Measurements from ENCODE around the gene DGCR8.

DGCR8 gene

DNA sequence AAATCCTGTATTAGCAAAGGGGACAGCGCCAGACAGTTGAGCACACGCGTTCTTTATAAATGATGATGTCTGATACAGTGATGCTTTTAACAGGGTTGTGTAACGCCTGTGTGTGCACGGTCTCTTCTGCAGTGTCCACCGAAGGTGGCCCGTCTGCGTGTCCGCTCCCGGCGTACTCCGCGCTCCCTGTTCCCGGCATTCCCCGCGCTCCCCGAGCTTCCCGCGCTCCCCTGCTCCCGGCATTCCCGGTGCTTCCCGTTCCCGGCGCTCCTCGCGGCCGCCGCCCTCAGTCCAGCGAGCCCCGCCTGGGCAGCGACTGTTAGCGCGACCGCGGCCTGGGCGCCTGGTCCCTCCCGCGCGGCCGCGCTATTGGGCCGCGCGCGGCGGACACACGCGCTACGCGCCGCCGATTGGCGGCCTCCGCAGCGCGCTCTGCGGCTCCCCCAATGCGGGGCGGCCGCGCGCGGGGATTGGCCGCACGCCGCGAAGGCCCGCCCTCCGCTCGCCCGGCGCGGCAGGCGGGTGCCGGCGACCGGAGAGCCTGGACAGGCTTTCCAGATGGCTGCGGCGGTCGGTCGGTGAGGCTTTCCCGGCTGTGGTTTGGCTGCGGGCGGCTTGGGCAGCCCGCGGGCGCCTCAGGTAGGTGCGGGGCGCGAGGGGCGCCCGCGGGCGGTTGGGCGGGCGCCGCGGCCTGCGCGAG is at the start of gene DGCR8:
Gene DGCR8 (plus strand): TSS at position 497 of the 700 bp plus-strand sequence. CDS start 5,723 bp downstream, outside the sequence.
- peak; percentile 37 for DNase-seq (ENCODE audit: low read depth)

DNA sequence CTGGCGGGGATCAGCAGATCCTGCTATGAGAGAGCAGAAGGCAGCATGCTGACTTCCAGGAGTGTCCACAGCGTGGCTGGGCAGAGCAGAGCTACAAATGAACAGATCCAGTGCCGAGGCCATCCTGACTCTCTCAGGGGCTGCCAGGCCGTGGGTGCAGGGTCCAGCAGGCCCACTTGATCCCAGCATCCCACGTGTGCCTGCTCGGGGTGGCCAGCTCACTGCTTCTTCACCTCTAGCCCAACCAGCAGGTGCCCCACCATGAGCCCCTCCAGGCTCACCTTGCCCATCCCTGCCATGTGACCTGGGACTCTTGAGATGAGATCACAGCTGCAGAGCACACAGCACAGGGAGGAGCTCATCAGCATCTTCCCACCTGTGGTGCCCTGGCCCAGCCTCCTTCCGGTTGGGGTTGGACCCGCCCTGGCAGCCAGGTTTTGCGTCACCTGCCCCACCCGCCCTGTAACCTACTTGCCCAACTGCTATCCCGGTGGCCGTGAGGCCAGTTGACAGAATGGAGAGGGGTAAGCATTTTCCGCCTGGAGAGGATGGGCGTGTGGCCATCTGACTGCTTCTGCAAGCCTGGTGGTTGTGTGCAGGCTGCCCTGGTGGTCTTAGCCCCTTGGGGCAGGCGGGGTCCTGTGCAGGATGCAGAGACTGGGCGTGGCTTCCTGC is 48.2 kb upstream of the DGCR8 start:
- no peak for DNase-seq (ENCODE audit: low read depth)

DNA sequence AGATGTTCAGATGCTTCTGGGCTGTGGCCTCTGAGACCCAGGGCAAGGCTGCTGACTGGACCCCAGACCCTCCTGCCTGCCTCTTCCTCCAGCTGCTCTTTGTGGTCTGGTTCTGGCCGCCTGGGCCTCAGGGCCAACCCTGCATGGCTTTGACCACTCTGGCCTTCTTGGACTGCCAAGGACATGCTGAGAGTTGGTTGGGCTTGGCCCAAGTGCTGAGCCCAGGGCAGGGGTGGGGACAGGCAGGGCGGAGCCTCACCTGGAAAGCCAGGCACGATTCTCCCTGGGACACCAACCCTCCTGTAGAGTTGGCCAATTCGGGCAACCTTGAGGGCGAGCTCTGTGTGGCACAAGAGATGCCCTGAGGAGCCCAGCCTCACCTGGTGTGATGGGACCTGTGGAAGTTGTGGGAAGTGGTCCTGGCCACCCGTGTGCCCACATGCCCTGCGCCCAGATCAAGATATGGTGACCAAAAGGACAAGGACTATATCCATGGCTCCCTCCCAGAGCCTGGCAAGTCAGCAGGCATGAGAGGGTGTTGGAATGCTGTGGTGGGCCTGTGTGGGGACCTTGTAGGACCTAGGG is 47.5 kb upstream of the DGCR8 start:
- no peak for DNase-seq (ENCODE audit: low read depth)

DNA sequence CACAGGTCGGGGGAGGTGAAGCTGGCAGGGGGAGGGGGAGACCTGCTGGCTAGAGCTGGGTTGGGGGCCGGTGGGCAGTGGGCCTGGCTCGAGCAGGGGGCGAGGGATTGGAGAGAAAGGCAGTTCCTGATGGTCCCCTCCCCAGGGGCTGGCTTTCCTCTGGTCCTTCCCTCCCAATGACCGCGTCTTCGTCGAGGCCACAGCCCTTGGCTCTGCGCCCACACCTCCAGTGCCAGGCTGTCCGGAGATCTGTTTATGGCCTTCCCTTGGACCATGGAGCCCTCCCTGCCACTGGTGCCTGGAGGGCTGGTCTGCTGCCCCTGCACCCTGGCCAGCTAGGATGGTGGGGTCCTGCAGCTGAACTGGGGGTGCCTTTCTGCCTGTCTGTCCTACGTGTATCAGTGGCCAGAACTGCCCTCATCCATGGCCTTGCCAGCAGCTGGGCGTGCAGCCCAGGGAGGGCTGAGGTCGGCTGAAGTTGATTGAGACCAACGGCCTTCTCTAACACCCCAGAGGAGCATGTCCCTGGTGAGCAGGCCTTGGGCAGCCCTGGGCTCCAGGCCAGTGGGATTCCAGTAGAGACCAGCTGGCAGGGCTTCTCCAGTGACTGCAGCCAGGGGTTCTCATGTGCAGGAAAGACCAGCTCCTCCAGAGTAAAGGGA is 46.9 kb upstream of the DGCR8 start:
- no peak for DNase-seq (ENCODE audit: low read depth)

DNA sequence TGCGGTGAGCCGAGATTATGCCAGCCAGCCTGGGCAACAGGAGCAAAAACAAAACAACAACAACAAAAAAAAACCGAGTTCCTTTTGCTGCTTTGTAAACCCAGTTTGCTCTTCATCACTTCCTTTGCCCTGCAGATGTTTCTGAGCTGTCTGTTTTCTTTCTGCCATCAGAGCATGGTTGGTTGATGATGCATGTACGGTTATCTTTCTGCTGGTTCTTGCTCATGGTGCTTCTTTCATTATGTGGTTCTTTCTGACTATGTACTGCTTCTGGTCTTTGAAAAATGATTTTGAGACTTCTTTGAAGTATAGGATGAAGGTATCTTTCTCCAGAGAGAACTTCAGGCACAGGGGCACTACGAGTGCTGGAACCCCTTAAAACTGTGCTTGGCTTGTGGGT is 45.9 kb upstream of the DGCR8 start:
- no peak for DNase-seq (ENCODE audit: low read depth)

DNA sequence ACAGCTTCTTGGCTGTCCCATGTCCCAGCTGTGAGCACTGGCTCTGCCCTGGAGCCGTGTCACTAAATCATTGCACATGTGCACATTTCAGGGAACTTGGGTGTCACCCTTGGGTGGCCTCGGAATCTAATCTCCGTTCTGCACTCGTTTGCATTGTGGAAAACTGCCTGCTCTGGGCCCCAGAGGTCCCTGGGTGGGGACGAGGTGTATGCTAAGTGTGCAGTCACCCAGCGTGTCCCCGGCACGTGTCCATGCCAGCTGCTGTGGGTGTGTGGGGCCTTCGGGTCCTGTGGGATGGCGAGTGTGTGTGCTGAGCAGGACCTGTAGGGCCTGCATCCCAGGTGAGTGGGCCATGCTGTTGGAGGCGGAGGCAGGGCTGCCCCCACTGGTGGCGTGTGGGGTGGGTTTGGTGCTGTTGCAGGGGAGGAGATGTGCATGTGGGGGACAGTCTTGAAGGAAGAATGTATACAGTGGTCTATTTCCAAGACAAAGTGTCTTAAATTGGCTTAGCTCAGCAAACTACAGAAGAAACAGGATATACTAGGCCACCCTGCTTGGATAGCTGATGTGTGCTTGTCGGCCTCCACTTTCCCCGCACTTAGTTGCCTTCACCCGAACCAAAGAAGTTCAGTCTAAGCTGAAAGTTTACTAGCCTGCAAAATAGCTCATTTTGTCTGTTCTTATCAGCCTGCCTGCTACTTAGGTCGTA is 44.5 kb upstream of the DGCR8 start:
- no peak for DNase-seq (ENCODE audit: low read depth)

DNA sequence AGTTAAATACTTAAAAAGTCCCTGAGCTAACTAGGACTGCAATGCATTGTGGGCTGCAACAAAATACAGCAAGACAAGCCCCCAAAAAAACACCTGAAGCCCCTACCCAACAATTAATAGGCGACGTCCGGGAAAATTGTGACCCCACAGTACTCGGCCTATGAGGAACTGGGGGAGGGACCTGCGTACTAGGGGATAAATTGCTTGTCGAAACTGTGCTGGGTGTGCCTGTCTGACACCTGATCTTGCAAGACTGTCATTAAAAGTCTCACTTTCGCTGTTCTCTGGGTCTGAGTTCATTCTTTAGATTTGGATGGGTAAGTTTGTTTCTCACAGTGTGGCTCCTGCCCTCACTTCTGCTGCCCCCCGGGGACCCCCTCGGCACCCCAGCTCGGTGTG is 44.0 kb upstream of the DGCR8 start:
- DNase-seq (ENCODE audit: low read depth) = no peak

DNA sequence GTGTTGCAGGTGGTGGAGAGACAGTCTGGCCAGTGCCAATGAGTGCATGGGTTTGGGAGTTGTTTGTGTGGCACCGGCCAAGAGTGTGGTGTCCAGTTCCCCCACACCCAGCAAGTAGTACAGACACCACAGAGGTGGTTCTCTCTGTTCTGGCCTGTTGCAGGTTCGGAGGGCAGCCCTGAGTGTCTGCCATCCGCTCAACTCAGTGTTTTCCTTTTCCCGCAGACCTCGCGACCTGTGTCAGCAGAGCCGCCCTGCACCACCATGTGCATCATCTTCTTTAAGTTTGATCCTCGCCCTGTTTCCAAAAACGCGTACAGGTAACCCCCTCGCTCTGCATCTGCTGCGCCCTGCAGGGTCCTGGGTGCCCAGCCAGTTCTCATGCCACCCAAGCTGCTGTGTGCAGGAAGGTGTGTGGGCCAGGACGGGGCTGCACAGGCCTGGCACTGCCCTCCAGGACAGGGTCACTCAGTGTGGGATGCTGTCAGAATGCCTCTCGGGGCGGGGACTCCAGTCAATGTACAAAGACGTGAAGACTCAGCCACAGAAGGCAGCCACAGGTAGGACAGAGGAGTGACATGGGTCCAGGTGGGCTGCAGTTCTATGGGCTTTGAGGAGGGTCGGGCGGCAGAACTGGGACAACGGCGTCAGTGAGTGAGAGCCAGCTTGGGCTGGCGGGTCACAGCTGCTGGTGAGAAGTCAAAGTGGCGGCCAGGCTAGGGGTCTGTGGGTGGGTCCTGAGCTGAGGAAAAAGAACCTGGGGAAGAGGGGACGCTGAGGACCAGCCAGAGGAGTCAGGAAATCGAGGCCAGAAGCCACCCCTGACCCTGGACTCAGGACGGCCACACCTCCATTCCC is 43.3 kb upstream of the DGCR8 start:
- DNase-seq (ENCODE audit: low read depth) = no peak

DNA sequence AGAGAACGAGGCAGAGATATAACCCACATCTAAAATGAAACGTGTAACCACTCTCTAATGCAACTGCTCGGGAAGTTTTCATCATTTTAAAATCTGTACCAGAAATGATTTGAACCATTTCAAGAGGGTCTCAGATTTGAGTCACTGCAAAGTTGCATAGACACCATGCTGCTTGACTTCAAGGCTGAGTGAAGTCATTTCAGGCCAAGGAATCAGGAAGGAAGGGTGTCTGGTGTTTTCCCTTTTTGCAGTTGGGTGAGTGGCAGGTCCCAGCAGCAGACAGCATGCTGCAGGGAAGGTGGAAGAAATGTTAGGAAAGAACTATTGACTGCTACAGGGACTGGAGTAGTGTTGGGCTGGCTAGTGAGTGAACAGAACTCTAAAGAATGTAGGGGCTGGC is 42.6 kb upstream of the DGCR8 start:
- DNase-seq (ENCODE audit: low read depth) = no peak

DNA sequence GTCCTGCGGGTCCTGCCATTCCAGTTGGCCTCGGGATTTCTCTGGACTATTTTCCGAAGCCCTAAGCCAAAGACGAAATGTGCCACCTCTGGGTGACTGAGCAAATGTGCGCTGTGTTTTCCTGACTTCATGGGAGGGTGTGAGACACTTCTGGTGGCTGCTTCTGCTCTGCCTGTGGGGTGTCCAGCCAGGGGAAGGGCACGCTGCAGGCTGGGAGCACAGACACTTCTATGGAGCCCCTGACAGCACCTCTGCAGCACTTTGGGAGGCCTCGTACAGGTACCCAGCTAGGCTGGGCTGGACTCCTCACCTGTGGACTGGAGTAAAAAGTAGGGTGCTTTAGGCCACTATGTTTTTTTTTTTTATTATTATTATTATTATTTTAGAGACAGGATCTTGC is 41.5 kb upstream of the DGCR8 start:
- no peak for DNase-seq (ENCODE audit: low read depth)

DNA sequence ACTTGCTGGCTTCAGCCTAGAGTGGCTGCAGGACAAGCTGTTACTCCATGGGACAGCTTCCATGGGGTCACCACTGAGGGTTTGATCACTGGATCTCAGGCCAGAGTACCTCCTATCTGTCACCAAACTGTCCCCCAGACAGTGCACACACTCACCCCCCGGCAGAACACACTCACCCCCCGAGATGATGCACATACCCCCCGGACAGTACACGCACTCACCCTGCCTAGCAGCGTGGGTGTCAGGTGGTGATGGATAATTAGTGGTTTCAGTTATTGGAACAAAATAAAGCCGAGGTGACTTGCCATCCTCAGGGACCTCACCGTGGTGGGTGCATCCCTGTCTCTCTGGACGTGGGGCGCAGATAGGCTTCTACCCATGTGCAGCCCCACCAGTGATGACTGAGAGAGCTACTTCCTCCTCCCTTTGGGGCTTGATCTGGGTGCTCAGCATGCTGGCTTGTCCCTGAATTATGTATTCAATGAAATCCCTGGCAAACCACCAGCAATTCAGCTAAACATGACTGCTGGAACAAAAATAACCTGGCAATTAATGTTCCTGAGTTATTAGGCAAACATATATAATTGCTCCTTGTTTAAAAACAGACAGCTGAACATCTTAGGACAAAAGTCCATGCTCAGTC is 40.2 kb upstream of the DGCR8 start:
- no peak for DNase-seq (ENCODE audit: low read depth)

DNA sequence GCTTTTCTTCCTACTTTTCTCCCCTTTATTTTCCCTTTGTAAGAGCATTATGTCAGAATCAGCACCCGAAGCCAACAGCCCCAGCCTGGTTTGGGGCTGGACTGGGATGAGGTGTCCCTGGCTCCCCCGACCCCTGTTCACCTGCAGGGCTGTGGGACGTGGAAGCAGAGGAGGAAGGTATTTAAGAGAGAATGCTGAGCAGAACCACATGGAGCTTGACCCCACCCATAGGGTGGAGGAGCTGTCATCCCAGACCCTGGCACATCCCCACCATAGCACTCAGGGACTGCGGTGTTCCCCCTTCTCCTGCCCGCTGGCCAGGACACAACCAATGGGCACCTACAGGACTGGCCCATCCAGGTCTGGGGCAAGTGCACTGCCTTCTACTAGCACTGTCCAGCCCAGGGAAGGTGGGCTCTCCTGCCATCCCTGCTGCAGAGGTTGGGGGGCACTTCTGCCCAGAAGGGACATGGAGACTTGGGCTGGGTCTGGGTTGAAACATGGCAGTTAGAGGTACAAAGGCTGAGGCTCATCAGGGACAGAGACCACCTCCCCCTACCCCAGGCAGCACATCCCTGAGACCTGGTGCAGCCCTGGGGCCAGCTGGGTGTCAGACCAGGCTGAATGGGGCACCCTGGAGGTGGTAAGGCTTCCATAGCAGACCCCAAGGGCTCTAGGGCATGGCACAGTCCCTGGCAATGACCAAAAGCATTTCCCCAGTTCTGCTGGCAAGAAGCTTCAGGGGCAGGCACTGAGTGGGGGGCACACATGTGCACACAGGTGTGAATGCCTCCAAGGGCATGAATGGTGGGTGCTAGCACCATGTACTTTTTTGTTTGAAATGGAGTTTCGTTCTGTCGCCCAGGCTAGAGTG is 39.5 kb upstream of the DGCR8 start:
- no peak for DNase-seq (ENCODE audit: low read depth)

DNA sequence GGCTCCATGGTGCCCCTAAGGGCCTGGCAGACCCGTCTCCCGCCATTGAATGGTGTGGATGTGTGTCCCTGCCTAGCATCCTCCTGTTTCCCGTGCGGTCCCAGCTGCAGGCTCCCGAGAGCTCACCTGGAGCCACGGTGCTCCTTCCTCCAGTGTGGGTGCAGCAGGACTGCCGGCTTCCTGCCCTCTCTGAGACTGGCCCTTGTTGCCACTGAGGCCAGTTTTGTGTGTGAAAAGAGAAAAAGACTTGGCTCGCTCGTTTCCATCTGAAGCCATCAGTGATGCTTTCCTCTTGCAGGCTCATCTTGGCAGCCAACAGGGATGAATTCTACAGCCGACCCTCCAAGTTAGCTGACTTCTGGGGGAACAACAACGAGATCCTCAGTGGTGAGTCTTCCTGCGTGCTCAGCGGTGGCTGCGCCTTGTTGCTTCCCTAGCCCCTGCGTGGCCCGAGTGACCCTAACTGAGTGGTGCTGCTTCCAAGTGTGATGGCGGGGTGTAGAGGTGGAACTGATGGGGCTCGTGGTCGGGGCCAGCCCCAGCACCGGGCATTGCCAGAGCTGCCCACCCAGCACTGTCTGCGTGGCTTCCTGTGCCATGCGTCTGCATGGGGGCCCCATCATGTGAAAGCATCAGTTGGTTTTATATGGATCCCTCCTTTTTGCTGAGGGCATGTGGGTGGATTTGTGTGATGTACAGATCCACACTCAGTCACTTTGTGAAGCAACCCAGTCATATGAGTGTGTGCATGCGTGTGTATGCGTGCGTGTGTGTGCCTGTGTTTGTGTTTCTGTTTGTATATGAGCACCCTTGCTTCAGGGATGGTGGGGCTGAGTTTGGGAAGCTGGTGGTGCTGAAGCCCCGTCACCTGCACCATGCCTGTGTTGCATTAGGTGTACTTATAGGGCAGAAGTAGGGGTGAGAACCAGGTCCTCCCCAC is 36.7 kb upstream of the DGCR8 start:
- DNase-seq (ENCODE audit: low read depth) = no peak

DNA sequence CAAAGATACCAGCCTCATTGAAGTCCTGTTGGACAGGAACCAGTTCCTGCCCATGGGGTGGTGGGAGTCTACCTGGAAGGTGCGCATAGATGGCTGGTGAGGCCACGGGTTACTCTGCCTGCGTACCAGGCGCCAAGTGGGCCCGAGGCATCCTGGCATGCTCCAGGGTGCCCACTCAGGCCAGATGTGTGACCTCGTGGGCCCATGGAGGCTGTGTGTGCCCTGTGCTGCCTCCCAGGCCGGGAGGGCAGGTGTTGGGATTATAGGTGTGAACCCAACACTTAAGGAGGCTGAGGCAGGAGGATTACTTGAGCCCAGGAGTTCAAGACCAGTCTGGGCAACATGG is 36.1 kb upstream of the DGCR8 start:
- no peak for DNase-seq (ENCODE audit: low read depth)

DNA sequence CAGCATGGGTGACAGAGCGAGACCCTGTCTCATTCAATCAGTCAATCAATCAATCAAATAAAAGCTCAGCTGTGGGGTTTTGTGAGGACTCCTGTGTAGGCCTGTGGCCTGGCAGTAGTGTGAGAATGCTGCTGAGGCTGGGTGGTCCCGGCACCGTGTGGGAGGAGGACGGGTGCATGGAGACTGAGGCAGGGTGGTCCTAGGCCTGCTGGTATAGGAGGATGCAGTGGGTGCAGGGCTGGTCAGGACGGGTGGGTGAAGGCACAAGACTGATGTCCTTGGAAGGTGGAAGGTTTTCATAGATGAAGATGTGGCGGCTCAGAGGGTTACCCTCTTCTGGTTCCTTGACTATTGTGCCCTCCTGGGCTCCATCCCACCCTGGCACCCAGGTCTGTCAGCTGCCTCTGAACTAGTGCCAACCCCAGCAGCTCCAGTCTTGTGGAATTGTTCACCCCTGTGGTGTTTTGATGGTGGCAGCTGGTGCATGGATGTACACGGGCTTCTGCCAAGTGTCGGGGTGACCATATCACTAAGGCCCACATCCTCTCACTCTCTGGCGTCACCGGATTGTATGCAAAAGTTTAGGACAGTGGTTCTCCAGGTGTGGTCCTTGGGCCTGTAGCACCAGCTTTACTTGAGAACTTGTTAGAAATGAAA is 35.4 kb upstream of the DGCR8 start:
- DNase-seq (ENCODE audit: low read depth) = no peak

DNA sequence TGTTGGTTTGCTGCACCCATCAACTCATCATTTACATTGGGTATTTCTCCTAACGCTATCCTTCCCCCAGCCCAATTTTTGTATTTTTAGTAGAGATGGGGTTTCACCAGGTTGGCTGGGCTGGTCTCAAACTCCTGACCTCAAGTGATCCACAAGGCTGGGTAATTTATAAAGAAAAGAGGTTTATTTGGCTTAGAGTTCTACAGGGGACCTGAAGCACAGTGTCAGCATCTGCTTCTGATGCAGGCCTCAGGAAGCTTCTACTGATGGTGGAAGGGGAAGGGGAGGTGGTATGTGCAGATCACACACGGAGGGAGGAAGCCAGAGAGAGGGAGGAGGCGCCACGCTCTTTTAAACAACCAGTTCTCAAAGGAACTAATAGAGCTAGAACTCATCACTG is 33.3 kb upstream of the DGCR8 start:
- no peak for DNase-seq (ENCODE audit: low read depth)

DNA sequence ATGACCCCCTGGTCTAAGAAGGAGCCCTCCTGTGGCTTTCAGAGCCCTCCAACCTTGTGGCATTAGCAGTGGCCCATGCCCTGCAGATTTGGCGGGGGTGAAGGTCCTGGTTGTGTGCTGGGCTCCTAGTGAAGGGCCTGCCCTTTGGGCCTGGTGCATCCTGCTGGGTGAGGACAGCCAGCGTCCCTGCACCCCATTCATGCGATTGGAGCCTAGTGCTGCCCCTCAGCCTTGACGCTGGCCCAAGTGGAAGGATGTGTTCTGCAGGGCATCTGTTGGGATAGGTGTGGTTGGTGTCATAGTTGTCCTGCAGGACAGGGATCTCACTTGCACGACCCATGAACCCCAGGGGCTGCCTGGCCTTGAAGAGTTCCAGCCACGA is 28.1 kb upstream of the DGCR8 start:
- no peak for DNase-seq (ENCODE audit: low read depth)
